Endothelial cell of umbilical vein (primary cell): ENCODE data around the gene SH3D21. TPM values are rescaled to one million over a fixed set of nuclear protein-coding genes. Genes with fewer than 3 reads are reported as not detected.

Experiments used
- BruUV-seq: library from RNA; stranded (reverse); fragments of 400-500 nt; replicated peaks from 2 replicates; lab custom pipeline; 2021; lab: Mats Ljungman, UMichigan
- CTCF ChIA-PET: fragments of 300-600, 350-600 bp; sonication (Branson Sonifier 250); formaldehyde crosslinking; loops from one replicate; lab custom pipeline; 2021; ENCODE audit warnings: antibody characterized with exemption, inconsistent platforms; lab: Charles Lee
- POLR2A ChIA-PET: fragments of 300-600, 350-600 bp; sonication (Branson Sonifier 250); formaldehyde crosslinking; loops from one replicate; lab custom pipeline; 2021; ENCODE audit warnings: antibody characterized with exemption, inconsistent platforms; lab: Charles Lee
- DNase-seq: peaks from one replicate; pipeline ENCODE4 v3.0.0-alpha.2; 2011; ENCODE audit warnings: low read depth, low spot score
- FAIRE-seq: peaks from 2 replicates; lab custom pipeline; 2011; peaks lifted over from hg19 to GRCh38; lab: Jason Lieb, UNC
- H2AFZ ChIP-seq: 2 replicates; pipeline ENCODE4 v1.6.0; 2012; ENCODE audit warnings: low read depth, low read length, control low read depth, inconsistent platforms
- H3K27ac ChIP-seq: 2 replicates; pipeline ENCODE4 v1.5.1; 2011; ENCODE audit warnings: low read depth, mild to moderate bottlenecking, control low read depth, low read length, moderate library complexity; ENCODE audit not compliant: insufficient read depth
- H3K27me3 ChIP-seq, 2 experiments: 2 replicates each; pipeline versions ENCODE4 v1.6.0 to v1.6.1; 2011; ENCODE audit warnings: low read length in 2 of 2, mixed read lengths in 1 of 2; ENCODE audit not compliant: control insufficient read depth in 2 of 2, insufficient read depth in 2 of 2
- H3K36me3 ChIP-seq, 2 experiments: 2 replicates in 1 of 2; 3 replicates in 1 of 2; pipeline ENCODE4 v1.5.1; 2011; ENCODE audit warnings: low read length in 2 of 2, mild to moderate bottlenecking in 1 of 2, moderate library complexity in 1 of 2; ENCODE audit not compliant: control insufficient read depth in 2 of 2, insufficient read depth in 2 of 2; ENCODE audit errors: extremely low read depth in 1 of 2
- H3K4me1 ChIP-seq: 3 replicates; pipeline ENCODE4 v1.5.1; 2011; ENCODE audit warnings: mild to moderate bottlenecking, low read length; ENCODE audit not compliant: control insufficient read depth, insufficient read depth; ENCODE audit errors: extremely low read depth
- H3K4me2 ChIP-seq: 2 replicates; pipeline ENCODE4 v1.6.1; 2011; ENCODE audit warnings: low read length, control low read depth, mixed read lengths; ENCODE audit not compliant: insufficient read depth
- H3K4me3 ChIP-seq, 3 experiments: fragments of 200-600 bp in 1 of 3; sonication (generic), shearing (Covaris generic) in 1 of 3; replicated peaks in 1 of 3; 2 replicates each; pipeline ENCODE4 v1.5.1; 2011 to 2016; ENCODE audit warnings: control low read depth in 3 of 3, low read length in 3 of 3, mild to moderate bottlenecking in 2 of 3, inconsistent platforms in 1 of 3, low read depth in 1 of 3, moderate library complexity in 1 of 3; ENCODE audit not compliant: insufficient read depth in 1 of 3
- H3K79me2 ChIP-seq: 2 replicates; pipeline ENCODE4 v1.6.0; 2012; ENCODE audit warnings: low read length, inconsistent platforms; ENCODE audit not compliant: control insufficient read depth, insufficient read depth
- H3K9ac ChIP-seq: replicated peaks from 2 replicates; pipeline ENCODE3; 2011; ENCODE audit warnings: low read length, control low read depth; ENCODE audit not compliant: insufficient read depth; ENCODE audit errors: extremely low read depth
- H3K9me1 ChIP-seq: replicated peaks from 3 replicates; pipeline ENCODE4 v1.6.0; 2011; ENCODE audit warnings: mild to moderate bottlenecking, low read length; ENCODE audit not compliant: control insufficient read depth, insufficient read depth; ENCODE audit errors: extremely low read depth
- H3K9me3 ChIP-seq: replicated peaks from 2 replicates; pipeline ENCODE4 v1.5.1; 2012; ENCODE audit warnings: low read length, inconsistent platforms; ENCODE audit not compliant: control insufficient read depth, insufficient read depth
- H4K20me1 ChIP-seq: replicated peaks from 2 replicates; pipeline ENCODE3; 2011; ENCODE audit warnings: mild to moderate bottlenecking, low read length; ENCODE audit not compliant: control insufficient read depth, insufficient read depth; ENCODE audit errors: extremely low read depth
- EZH2 ChIP-seq: IDR thresholded peaks from 2 replicates; pipeline ENCODE4 v1.6.1; 2012; ENCODE audit warnings: borderline replicate concordance, low read depth, mild to moderate bottlenecking, moderate library complexity, low read length, inconsistent platforms; ENCODE audit not compliant: severe bottlenecking
- FOS ChIP-seq: IDR thresholded peaks from 2 replicates; pipeline ENCODE4 v1.6.1; 2011; ENCODE audit warnings: mild to moderate bottlenecking, low read length, moderate library complexity, borderline replicate concordance; ENCODE audit not compliant: insufficient read depth
- GATA2 ChIP-seq: IDR thresholded peaks from 2 replicates; pipeline ENCODE4 v1.7.0; 2011; ENCODE audit warnings: low read depth, mild to moderate bottlenecking, moderate library complexity, mixed read lengths, low read length; ENCODE audit not compliant: insufficient read length, insufficient read depth
- JUN ChIP-seq: IDR thresholded peaks from 2 replicates; pipeline ENCODE4 v1.6.1; 2011; ENCODE audit warnings: borderline replicate concordance, low read depth; ENCODE audit not compliant: insufficient read length, insufficient read depth
- MYC ChIP-seq: IDR thresholded peaks from one replicate; pipeline ENCODE4 v1.6.1; 2011; ENCODE audit warnings: mild to moderate bottlenecking, low read depth, low read length
- POLR2A ChIP-seq: IDR thresholded peaks from 2 replicates; pipeline ENCODE4 v1.6.1; 2012; ENCODE audit warnings: low read depth, mild to moderate bottlenecking, control low read depth, low read length
- POLR2AphosphoS5 ChIP-seq: IDR thresholded peaks from 2 replicates; pipeline ENCODE4 v1.6.1; 2012; ENCODE audit warnings: low read depth, mild to moderate bottlenecking, control low read depth, low read length, moderate library complexity; ENCODE audit not compliant: insufficient read depth
- dilution Hi-C: fragments of 300-500 bp; cut with MboI; formaldehyde crosslinking; loops from one replicate; pipeline ENCODE4 v1.15.0; 2019; ENCODE audit warnings: low sequenced_read_pairs; ENCODE audit not compliant: extremely low pct_ligation_motif_present
- intact Hi-C: fragments of 100-400 bp; cut with micrococcal nuclease; formaldehyde crosslinking; loops from one replicate; pipeline ENCODE4 v1.10.0; 2022
- polyA plus RNA-seq, 4 experiments: library from polyadenylated mRNA; depleted of rRNA in 3 of 4; stranded (reverse) in 3 of 4; unstranded in 1 of 4; fragments of >200 nt; gene quantifications; 2 replicates each; pipeline versions ENCODE4 v1.2.1 to v1.2.3, GENCODE V29; 2011 to 2012; ENCODE audit warnings: missing spikeins in 1 of 4
- total RNA-seq: library from RNA; stranded (reverse); gene quantifications from 2 replicates; pipeline ENCODE4 v1.2.3, GENCODE V29; 2021
- TF ChIP-seq, protein P1 (sequence below): IDR thresholded peaks from 2 replicates; pipeline ENCODE4 v1.6.1; 2011; ENCODE audit not compliant: insufficient read depth, insufficient read length
- TF ChIP-seq, protein P2 (sequence below), 2 donors: IDR thresholded peaks; 1 replicate in 1 of 2; 2 replicates in 1 of 2; pipeline ENCODE4 v1.5.1; 2011; ENCODE audit warnings: low read length in 2 of 2, mild to moderate bottlenecking in 2 of 2, moderate library complexity in 2 of 2, control low read depth in 1 of 2, inconsistent platforms in 1 of 2, low read depth in 1 of 2; ENCODE audit not compliant: insufficient read depth in 1 of 2; ENCODE audit errors: extremely low read depth in 1 of 2

SH3D21 gene
- total and polyA plus RNA-seq, 2 donors (not counting 3 experiments of a cell fraction or from before 2014, with no cell fraction given): 1.8 to 7.2 TPM

DNA sequence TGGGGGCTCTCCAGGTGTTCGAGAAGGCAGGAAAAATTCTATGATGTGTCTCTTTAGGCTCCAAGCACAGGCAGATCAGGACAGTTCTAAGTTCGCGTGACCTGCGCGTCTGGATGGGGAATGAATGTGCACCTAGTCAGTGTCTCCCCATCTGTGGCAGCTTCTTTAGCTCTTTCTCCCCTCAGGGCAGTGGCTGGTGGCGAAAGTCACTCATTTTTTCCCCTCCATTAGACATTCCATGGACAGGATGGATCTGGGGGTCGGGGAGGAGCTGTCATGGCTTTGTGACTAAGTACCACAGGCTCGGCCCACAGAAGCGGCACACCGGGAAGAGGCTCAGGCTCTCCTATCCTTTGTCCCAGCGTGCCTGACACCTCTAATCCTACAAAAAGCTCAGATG lies 48.3 kb downstream of the SH3D21 start:
- ChIA-PET POLR2A (no interaction called here), CTCF (interaction anchor here (4.8 to 6.7 kb wide), 2 partner anchors 12 to 13 kb away, joined by 63 to 99 read pairs; no protein-coding TSS in a partner anchor)
- Histone ChIP-seq H3K36me3 (peaks cover 4 to 23% of the 10 kb centered on the region in 2 experiments), H3K9me1 (no peaks in the 10 kb centered on the region), H3K9ac (no peak overlapping the region), H3K27me3 (no peaks in the 10 kb centered on the region), H2AFZ (no peak overlapping the region), H3K4me2 (no peak overlapping the region), H3K9me3 (no peaks in the 10 kb centered on the region), H4K20me1 (no peaks in the 10 kb centered on the region), H3K4me1 (peaks cover 43% of the 10 kb centered on the region), H3K4me3 (no peak overlapping the region), H3K27ac (no peak overlapping the region), H3K79me2 (no peaks in the 10 kb centered on the region)
- no peak for FAIRE-seq
- no peak for DNase-seq
- dilution Hi-C loops: no loop called here
- no peak for TF ChIP-seq POLR2AphosphoS5
- no peak for TF ChIP-seq JUN
- TF ChIP-seq, protein P1, sequence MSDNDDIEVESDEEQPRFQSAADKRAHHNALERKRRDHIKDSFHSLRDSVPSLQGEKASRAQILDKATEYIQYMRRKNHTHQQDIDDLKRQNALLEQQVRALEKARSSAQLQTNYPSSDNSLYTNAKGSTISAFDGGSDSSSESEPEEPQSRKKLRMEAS: no peak
- no peak for TF ChIP-seq POLR2A
- no peak for TF ChIP-seq GATA2
- no peak for TF ChIP-seq MYC
- TF ChIP-seq FOS: no peak
- no peak for TF ChIP-seq EZH2
- TF ChIP-seq, protein P2, sequence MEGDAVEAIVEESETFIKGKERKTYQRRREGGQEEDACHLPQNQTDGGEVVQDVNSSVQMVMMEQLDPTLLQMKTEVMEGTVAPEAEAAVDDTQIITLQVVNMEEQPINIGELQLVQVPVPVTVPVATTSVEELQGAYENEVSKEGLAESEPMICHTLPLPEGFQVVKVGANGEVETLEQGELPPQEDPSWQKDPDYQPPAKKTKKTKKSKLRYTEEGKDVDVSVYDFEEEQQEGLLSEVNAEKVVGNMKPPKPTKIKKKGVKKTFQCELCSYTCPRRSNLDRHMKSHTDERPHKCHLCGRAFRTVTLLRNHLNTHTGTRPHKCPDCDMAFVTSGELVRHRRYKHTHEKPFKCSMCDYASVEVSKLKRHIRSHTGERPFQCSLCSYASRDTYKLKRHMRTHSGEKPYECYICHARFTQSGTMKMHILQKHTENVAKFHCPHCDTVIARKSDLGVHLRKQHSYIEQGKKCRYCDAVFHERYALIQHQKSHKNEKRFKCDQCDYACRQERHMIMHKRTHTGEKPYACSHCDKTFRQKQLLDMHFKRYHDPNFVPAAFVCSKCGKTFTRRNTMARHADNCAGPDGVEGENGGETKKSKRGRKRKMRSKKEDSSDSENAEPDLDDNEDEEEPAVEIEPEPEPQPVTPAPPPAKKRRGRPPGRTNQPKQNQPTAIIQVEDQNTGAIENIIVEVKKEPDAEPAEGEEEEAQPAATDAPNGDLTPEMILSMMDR (IDR thresholded peaks at IDR 0.05; ENCODE audit: extremely low read depth in 1 of 2, insufficient read depth in 1 of 2, low read depth in 1 of 2, low read length in 2 of 2): no peak
- intact Hi-C loops: no loop called here
- no TSS peak for BruUV-seq
